ENCODE data around the gene NXPH3. TPM values are rescaled to one million over a fixed set of nuclear protein-coding genes. Genes with fewer than 3 reads are reported as not detected.

NXPH3 gene
- total and polyA plus RNA-seq, 2 of the 13 experiments (the other 11 are each of a cell fraction or from before 2014, with no cell fraction given) = 0.04 to 0.58 TPM

DNA sequence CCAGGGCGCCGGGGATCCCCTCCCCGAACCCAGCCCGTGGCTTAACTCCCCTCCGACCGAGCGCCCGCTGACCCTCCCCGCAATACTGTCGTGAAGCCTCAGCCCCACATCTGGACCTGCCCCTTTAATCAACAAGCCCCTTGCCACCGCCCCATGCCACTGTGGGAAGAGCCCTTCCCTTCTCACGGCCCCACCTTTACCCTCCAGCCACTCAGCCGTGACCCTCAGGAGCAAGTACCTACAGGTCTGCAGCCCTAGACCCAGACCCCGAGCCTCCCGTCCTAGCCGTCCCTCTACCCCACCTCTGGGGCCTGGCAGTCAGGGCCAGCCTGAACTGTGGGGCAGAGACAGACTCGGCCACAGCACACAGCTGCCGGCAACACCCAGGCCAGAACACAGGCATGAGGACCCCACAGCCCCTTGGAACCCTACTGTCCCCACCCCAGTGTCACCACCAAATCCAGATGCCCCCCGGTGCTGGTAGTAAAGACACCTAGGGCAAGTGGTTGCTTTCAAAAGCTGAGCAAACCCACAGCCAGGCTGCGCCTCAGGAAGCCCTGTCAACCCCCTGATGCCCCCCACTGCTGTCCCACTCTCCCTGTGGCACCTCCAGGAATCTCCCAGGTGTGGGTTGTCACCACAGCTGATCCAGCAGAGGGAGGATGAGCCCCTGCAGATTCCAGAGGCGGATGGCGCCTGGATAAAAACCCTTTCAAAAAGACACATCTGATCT, 1.4 kb downstream of the NXPH3 start (continued):
- 0 out of 2 replicates have a peak, but pooled peaks have one; percentile 76 for TF ChIP-seq ZNF572 (CRISPR knock-in tag; IDR thresholded peaks at IDR 0.05)
- no peak for TF ChIP-seq ZNF275 (CRISPR knock-in tag; IDR thresholded peaks at IDR 0.05; ENCODE audit: borderline replicate concordance)
- no peak for TF ChIP-seq DR1 (CRISPR knock-in tag; IDR thresholded peaks at IDR 0.05)
- TF ChIP-seq, protein P1, sequence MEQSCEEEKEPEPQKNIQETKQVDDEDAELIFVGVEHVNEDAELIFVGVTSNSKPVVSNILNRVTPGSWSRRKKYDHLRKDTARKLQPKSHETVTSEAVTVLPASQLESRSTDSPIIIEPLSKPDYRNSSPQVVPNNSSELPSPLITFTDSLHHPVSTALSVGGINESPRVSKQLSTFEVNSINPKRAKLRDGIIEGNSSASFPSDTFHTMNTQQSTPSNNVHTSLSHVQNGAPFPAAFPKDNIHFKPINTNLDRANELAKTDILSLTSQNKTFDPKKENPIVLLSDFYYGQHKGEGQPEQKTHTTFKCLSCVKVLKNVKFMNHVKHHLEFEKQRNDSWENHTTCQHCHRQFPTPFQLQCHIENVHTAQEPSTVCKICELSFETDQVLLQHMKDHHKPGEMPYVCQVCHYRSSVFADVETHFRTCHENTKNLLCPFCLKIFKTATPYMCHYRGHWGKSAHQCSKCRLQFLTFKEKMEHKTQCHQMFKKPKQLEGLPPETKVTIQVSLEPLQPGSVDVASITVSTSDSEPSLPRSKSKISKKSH (CRISPR knock-in tag; IDR thresholded peaks at IDR 0.05; ENCODE audit: borderline replicate concordance) = 0 out of 2 replicates have a peak, but pooled peaks have one; percentile 34
- TF ChIP-seq, protein P2, sequence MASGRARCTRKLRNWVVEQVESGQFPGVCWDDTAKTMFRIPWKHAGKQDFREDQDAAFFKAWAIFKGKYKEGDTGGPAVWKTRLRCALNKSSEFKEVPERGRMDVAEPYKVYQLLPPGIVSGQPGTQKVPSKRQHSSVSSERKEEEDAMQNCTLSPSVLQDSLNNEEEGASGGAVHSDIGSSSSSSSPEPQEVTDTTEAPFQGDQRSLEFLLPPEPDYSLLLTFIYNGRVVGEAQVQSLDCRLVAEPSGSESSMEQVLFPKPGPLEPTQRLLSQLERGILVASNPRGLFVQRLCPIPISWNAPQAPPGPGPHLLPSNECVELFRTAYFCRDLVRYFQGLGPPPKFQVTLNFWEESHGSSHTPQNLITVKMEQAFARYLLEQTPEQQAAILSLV (CRISPR knock-in tag; IDR thresholded peaks at IDR 0.05; ENCODE audit: borderline replicate concordance) = no peak
- no peak for TF ChIP-seq ZNF33A (CRISPR knock-in tag; IDR thresholded peaks at IDR 0.05; ENCODE audit: borderline replicate concordance)
- TF ChIP-seq MAX (IDR thresholded peaks at IDR 0.05) = no peak
- no peak for TF ChIP-seq MIER2 (CRISPR knock-in tag; IDR thresholded peaks at IDR 0.05)
- 0 out of 2 replicates have a peak, but pooled peaks have one; percentile 42 for TF ChIP-seq SP2 (CRISPR knock-in tag; IDR thresholded peaks at IDR 0.05)
- no peak for TF ChIP-seq GRHL1 (CRISPR knock-in tag; conservative IDR thresholded peaks at IDR 0.05)
- no peak for TF ChIP-seq ZNF224 (CRISPR knock-in tag; IDR thresholded peaks at IDR 0.05)
- TF ChIP-seq, protein P3, sequence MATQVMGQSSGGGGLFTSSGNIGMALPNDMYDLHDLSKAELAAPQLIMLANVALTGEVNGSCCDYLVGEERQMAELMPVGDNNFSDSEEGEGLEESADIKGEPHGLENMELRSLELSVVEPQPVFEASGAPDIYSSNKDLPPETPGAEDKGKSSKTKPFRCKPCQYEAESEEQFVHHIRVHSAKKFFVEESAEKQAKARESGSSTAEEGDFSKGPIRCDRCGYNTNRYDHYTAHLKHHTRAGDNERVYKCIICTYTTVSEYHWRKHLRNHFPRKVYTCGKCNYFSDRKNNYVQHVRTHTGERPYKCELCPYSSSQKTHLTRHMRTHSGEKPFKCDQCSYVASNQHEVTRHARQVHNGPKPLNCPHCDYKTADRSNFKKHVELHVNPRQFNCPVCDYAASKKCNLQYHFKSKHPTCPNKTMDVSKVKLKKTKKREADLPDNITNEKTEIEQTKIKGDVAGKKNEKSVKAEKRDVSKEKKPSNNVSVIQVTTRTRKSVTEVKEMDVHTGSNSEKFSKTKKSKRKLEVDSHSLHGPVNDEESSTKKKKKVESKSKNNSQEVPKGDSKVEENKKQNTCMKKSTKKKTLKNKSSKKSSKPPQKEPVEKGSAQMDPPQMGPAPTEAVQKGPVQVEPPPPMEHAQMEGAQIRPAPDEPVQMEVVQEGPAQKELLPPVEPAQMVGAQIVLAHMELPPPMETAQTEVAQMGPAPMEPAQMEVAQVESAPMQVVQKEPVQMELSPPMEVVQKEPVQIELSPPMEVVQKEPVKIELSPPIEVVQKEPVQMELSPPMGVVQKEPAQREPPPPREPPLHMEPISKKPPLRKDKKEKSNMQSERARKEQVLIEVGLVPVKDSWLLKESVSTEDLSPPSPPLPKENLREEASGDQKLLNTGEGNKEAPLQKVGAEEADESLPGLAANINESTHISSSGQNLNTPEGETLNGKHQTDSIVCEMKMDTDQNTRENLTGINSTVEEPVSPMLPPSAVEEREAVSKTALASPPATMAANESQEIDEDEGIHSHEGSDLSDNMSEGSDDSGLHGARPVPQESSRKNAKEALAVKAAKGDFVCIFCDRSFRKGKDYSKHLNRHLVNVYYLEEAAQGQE (IDR thresholded peaks at IDR 0.05; ENCODE audit: borderline replicate concordance in 1 of 2, low read depth in 1 of 2, low read length in 2 of 2) = no peak

Data from HepG2 (cell line).